Testis (tissue), 3 donors: Measurements from ENCODE around the gene REV1. TPM values are rescaled to one million over a fixed set of nuclear protein-coding genes. Genes with fewer than 3 reads are reported as not detected.

Source experiments
- DNase-seq: peaks from one replicate; pipeline ENCODE4 v3.0.0-alpha.2; 2019
- H3K27ac ChIP-seq, 2 donors: fragments of 200-600 bp; sonication (generic); one replicate each; pipeline ENCODE4 v1.5.1; 2019
- H3K27me3 ChIP-seq: fragments of 200-600 bp; sonication (generic); one replicate; pipeline ENCODE4 v1.5.1; 2019
- H3K36me3 ChIP-seq: fragments of 200-600 bp; sonication (generic); one replicate; pipeline ENCODE4 v1.5.1; 2017; ENCODE audit warnings: low read depth; ENCODE audit errors: missing control alignments
- H3K4me1 ChIP-seq: fragments of 200-600 bp; sonication (generic); one replicate; pipeline ENCODE4 v1.5.1; 2019
- H3K4me3 ChIP-seq, 2 donors: fragments of 200-600 bp; sonication (generic); one replicate each; pipeline ENCODE4 v1.5.1; 2017 to 2019
- H3K9me3 ChIP-seq: fragments of 200-600 bp; sonication (generic); one replicate; pipeline ENCODE4 v1.5.1; 2017
- POLR2A ChIP-seq: fragments of 450-650 bp; IDR thresholded peaks from one replicate; pipeline ENCODE4 v1.6.1; 2017; ENCODE audit warnings: antibody characterized with exemption, mild to moderate bottlenecking, moderate library complexity
- WGBS, 2 donors: methylation state at CpG; one replicate each; pipeline ENCODE4 v1.1.5; 2018; 5-methylcytosine and 5-hydroxymethylcytosine counted together
- intact Hi-C: fragments of 100-400 bp; cut with DNase I; formaldehyde crosslinking; loops from one replicate; pipeline ENCODE4 v1.15.1; 2023; ENCODE audit warnings: low total_unique reads
- polyA plus RNA-seq: library from polyadenylated mRNA; stranded (reverse); fragments of 350-450 nt; fragmentation: Illumina TruSeq; extraction: RNeasy Lipid Tissue Mini Kit (QIAGEN cat#74804); gene quantifications from one replicate; pipeline ENCODE4 v1.2.3, GENCODE V29; 2014; ENCODE audit warnings: low read depth, low replicate concordance; ENCODE audit not compliant: insufficient read depth
- total RNA-seq, 2 donors: library from RNA; depleted of rRNA; stranded (reverse); fragments of >200 nt; gene quantifications; one replicate each; pipeline ENCODE4 v1.2.3, GENCODE V29; 2016
- TF ChIP-seq, protein P1 (sequence below), 3 experiments: fragments of 450-650 bp in 2 of 3; fragments of 200-600 bp in 1 of 3; sonication (generic) in 1 of 3; IDR thresholded peaks; one replicate each; pipeline ENCODE4 v1.5.1; 2016 to 2019; ENCODE audit warnings: antibody characterized with exemption in 3 of 3, mild to moderate bottlenecking in 2 of 3, moderate library complexity in 1 of 3

The REV1 gene
- total and polyA plus RNA-seq, 3 donors from 2014 or later, result 34.9 to 79.5 (median 73.5) TPM

- 89 to 91% methylated on average over 3 of the region's 3 CpGs for WGBS, 2 donors
Observed at GRCh38 chr2:99520813-99521212, 31.0 kb upstream of the REV1 start.

DNA sequence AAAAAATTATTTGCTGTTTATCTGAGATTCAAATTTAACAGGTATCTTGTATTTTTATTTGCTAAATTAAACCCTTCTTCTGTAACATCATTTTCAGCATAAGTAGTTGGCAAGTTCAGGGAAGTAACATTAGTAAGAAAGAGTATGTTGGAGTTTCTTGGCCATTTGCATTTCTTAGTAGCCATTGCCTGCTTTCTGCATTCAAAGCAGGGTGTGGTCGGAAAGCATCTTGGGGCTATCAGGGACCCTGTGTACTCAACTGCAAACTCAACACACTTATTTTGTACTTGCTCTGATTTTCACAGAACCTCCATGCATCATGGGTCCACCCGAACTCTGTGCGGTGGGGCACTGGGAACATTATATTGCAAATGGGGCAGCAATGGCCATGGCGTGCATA is 30.4 kb upstream of the REV1 start:
- H3K9me3 ChIP-seq, result no peaks in the 10 kb centered on the region

More at GRCh38 chr2:99520813-99521212, 31.0 kb upstream of the REV1 start:
- no peak overlapping the region for H3K27ac ChIP-seq
- H3K4me1 ChIP-seq, result no peaks in the 10 kb centered on the region
- DNase-seq, result no peak
- H3K9me3 ChIP-seq, result no peaks in the 10 kb centered on the region
- H3K36me3 ChIP-seq, result no peaks in the 10 kb centered on the region
- H3K27me3 ChIP-seq, result no peaks in the 10 kb centered on the region
- TF ChIP-seq POLR2A, result no peak
- TF ChIP-seq, protein P1, sequence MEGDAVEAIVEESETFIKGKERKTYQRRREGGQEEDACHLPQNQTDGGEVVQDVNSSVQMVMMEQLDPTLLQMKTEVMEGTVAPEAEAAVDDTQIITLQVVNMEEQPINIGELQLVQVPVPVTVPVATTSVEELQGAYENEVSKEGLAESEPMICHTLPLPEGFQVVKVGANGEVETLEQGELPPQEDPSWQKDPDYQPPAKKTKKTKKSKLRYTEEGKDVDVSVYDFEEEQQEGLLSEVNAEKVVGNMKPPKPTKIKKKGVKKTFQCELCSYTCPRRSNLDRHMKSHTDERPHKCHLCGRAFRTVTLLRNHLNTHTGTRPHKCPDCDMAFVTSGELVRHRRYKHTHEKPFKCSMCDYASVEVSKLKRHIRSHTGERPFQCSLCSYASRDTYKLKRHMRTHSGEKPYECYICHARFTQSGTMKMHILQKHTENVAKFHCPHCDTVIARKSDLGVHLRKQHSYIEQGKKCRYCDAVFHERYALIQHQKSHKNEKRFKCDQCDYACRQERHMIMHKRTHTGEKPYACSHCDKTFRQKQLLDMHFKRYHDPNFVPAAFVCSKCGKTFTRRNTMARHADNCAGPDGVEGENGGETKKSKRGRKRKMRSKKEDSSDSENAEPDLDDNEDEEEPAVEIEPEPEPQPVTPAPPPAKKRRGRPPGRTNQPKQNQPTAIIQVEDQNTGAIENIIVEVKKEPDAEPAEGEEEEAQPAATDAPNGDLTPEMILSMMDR (IDR thresholded peaks at IDR 0.05), result no peak
- intact Hi-C loops, result no loop called here
- no peak overlapping the region for H3K4me3 ChIP-seq

DNA sequence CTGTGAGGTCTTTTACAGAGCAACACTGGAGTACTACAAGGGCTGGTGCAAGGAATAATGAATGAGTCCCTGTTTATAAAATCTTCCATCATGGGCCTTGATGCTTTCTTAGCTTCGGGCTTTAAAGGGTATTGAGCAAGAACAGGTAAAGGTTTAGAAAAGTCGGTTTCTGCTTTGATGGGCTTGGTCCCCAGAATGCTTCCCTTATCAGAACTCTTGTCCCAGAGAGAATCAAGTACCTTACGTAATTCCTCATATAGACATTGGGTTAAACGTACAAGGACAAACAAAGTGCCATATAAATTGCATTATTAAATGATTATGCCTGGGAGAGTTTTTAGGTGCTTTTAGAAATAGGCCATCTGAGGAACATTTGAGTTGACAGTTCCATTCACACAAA is 24.5 kb upstream of the REV1 start:
- TF ChIP-seq, protein P1 (IDR thresholded peaks at IDR 0.05), result no peak
- no peak for TF ChIP-seq POLR2A
- H3K4me3 ChIP-seq, result no peak overlapping the region
- H3K27ac ChIP-seq, result no peak overlapping the region
- H3K9me3 ChIP-seq, result no peaks in the 10 kb centered on the region
- WGBS, 2 donors, result 89 to 95% methylated on average over 4 of the region's 4 CpGs
- H3K4me1 ChIP-seq, result no peaks in the 10 kb centered on the region
- intact Hi-C loops, result no loop called here
- no peaks in the 10 kb centered on the region for H3K36me3 ChIP-seq
- no peaks in the 10 kb centered on the region for H3K27me3 ChIP-seq
- DNase-seq, result no peak

More for the DNA sequence above, 30.4 kb upstream of the REV1 start:
- intact Hi-C loops, result no loop called here
- WGBS, 2 donors, result 91 to 98% methylated on average over 4 of the region's 4 CpGs
- Histone ChIP-seq H3K4me1 (no peaks in the 10 kb centered on the region), H3K4me3 (no peak overlapping the region), H3K36me3 (no peaks in the 10 kb centered on the region), H3K27me3 (no peaks in the 10 kb centered on the region), H3K27ac (no peak overlapping the region)
- DNase-seq, result no peak
- no peak for TF ChIP-seq POLR2A
- TF ChIP-seq, protein P1 (IDR thresholded peaks at IDR 0.05), result no peak

DNA sequence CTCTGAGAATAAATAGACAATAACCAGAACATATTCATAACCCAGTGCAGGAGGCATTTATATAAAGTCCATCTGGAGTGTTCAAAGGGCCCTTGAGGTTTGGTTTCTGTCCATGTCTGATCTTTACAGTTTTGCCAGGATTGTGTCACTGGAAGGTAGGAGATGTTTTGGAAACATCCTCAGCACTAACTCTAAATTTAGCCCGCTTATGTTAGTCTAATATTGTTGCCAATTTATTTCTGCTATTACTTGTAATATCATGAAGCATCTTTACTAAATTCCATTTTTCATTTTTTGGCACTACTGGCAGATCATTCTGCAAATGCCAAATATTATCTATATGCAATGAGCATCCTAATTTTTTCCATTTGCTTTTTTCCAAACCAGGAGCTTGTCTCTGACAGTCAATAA is 22.4 kb upstream of the REV1 start:
- Histone ChIP-seq H3K27me3 (no peaks in the 10 kb centered on the region), H3K4me1 (no peaks in the 10 kb centered on the region), H3K27ac (no peak overlapping the region), H3K4me3 (no peak overlapping the region), H3K36me3 (no peaks in the 10 kb centered on the region), H3K9me3 (no peaks in the 10 kb centered on the region)
- 45 to 77% methylated on average over 1 of the region's 1 CpG for WGBS, 2 donors
- TF ChIP-seq, protein P1 (IDR thresholded peaks at IDR 0.05), result no peak
- TF ChIP-seq POLR2A, result no peak
- DNase-seq, result no peak
- intact Hi-C loops, result no loop called here

DNA sequence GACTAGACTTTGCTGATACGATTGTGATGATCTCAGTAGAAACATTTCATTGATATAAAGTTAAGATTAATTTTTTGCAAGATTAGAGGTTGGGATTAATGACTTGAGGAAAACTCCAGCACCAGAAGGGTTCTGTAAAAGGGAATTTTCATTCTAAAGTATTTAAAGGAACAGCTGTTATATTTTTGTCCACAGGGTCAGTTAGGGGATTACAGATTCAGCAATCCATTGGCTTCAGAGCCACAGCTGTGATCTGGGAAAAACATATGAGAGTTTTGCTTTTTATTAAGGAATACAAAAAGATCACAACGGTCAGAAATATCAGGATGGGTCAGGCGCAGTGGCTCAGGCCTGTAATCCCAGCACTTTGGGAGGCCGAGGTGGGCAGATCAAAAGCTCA is 19.6 kb upstream of the REV1 start:
- TF ChIP-seq POLR2A, result no peak
- TF ChIP-seq, protein P1 (IDR thresholded peaks at IDR 0.05), result no peak
- no peak for DNase-seq
- Histone ChIP-seq H3K27me3 (no peaks in the 10 kb centered on the region), H3K4me1 (no peaks in the 10 kb centered on the region), H3K9me3 (no peaks in the 10 kb centered on the region), H3K4me3 (no peak overlapping the region), H3K27ac (no peak overlapping the region), H3K36me3 (no peaks in the 10 kb centered on the region)
- WGBS, 2 donors, result 69 to 84% methylated on average over 4 of the region's 4 CpGs
- intact Hi-C loops, result no loop called here
